ENCODE results near the gene USB1.

GRCh38 chr16:57961538-57961937 lies 39.7 kb upstream of the USB1 start:
- TF ChIP-seq, protein P1, sequence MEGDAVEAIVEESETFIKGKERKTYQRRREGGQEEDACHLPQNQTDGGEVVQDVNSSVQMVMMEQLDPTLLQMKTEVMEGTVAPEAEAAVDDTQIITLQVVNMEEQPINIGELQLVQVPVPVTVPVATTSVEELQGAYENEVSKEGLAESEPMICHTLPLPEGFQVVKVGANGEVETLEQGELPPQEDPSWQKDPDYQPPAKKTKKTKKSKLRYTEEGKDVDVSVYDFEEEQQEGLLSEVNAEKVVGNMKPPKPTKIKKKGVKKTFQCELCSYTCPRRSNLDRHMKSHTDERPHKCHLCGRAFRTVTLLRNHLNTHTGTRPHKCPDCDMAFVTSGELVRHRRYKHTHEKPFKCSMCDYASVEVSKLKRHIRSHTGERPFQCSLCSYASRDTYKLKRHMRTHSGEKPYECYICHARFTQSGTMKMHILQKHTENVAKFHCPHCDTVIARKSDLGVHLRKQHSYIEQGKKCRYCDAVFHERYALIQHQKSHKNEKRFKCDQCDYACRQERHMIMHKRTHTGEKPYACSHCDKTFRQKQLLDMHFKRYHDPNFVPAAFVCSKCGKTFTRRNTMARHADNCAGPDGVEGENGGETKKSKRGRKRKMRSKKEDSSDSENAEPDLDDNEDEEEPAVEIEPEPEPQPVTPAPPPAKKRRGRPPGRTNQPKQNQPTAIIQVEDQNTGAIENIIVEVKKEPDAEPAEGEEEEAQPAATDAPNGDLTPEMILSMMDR (IDR thresholded peaks at IDR 0.05) = no peak
- no peak for TF ChIP-seq POLR2A (IDR thresholded peaks at IDR 0.05)

Measured in heart left ventricle (tissue), 13 donors.